GM21723 (cell line): Measurements from ENCODE around the gene MAPK7.
A peak's percentile ranks its signal among the peaks of the same experiment; 100 is the strongest.

ENCODE experiments used
- ATAC-seq: cut with Tn5 transposase; IDR thresholded peaks from one replicate; pipeline ENCODE4 v1.9.1; 2021; ENCODE audit warnings: mild to moderate bottlenecking, moderate library complexity; ENCODE audit not compliant: unreplicated experiment

MAPK7 gene

DNA sequence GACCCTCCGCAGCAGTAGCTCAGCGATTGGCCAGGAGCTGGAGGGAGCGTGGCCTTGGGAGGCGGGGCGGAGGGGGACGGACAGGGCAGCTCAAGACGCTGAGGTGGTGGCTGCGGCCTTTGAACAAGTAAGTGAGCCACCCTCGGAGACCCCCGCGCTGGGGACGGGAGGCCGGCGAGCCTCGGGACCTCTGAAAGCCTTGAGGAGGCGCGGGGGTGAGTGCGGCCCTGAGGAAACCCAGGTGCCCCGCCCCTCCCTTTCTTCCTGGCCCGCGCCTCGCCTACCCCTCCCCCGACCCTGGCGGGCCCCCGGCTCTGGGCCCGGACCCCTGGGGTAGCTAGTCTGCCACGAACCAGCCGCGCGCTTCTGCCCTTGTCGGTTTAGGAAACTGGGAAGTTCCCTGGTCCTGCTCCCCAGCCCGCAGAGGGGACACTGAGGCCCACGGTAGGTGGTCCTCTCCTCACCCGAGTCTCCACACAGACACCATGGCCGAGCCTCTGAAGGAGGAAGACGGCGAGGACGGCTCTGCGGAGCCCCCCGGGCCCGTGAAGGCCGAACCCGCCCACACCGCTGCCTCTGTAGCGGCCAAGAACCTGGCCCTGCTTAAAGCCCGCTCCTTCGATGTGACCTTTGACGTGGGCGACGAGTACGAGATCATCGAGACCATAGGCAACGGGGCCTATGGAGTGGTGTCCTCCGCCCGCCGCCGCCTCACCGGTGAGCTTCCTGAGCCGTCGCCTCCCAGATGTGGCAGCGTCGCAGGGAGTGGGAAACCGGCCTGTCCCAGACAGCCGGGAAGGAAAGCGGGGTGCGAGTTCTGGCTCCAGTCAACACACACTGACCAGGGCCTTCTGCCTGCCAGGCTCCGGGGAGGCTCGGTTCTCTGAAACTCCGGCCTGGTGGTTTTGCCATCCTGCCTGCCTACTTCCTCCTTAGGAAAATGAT is at the start of gene MAPK7:
Gene MAPK7, plus strand, starts transcription at position 83 of the 945 bp plus-strand sequence. Its CDS starts 403 bp downstream, at position 486.
- peak; percentile 24 for ATAC-seq

DNA sequence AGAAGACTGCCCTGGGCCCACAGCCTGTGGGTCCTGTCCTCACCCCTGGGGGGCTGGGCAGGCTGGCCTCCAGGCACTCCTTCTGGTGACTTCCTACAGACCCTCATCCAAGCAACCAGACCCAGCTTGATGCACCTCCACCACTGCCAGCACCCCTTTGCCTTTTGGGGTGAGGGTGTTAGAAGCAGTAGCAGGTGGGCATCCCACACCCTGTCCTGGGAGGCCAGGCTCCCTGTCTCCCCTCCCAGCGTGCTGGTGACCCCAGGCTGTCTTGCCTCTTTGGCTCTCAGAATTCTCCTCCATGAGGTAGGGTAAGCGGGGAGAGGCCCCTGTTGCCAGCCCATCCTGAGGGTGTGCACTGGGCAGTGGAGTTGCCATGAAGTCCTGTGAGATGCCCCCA is 49.2 kb upstream of the MAPK7 start:
- no peak for ATAC-seq

DNA sequence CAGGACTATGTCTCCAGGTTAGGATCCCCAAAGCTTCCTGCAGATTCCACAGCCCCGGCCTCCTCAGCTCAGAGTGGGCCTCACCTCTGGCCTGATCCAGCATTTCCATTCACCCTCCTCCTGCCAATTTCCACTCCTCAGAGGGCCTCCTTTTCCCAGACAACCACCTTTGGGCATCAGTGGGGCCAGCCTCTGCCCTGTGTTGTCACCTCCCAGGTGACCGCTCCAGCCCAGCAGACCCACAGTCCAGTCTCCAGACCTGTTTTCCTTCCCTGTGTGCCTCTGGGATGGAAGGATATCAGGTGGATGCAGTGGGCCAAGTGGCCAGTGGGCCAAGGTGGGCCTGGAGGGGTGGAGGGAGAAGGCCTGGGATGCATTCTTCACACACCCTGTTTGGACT is 48.5 kb upstream of the MAPK7 start:
- no peak for ATAC-seq

DNA sequence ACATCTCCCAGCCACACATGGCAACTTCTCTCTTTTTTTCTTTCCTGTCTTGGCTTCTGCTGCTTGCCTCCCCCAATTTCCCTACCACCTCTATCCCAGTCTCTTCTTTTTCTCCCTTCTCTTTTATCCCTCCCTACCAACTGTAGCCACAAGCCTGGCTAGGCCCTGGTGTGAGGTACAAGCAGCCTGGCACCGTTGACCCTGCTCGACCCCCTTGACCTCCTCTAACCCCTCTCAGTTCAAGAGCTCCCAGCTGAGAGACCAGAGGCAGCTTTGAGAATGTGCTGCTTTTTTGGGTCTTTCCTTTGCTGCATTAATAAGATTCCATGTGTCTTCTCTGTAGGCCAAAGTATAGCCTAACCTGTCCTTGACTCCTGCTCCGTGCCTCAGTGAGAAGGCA is 48.0 kb upstream of the MAPK7 start:
- no peak for ATAC-seq

DNA sequence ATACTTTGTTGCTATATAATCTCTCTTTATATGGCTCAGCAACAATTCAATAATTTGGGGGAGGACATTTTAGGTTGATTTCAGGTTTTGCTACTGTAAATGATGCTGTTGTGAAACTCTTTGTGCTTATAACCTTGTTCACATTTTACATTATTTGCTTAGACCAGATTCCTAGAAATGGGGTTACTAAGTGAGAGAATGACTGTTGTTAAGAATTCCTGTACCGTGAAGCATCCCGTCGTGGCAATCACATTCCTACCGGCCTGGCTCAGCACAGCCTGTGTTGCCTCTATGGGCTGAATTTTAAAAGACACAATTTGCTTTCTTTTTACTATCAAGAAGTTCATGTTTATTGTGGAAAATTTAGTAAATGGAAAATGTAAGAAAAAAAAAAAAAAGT is 47.2 kb upstream of the MAPK7 start:
- ATAC-seq: no peak

DNA sequence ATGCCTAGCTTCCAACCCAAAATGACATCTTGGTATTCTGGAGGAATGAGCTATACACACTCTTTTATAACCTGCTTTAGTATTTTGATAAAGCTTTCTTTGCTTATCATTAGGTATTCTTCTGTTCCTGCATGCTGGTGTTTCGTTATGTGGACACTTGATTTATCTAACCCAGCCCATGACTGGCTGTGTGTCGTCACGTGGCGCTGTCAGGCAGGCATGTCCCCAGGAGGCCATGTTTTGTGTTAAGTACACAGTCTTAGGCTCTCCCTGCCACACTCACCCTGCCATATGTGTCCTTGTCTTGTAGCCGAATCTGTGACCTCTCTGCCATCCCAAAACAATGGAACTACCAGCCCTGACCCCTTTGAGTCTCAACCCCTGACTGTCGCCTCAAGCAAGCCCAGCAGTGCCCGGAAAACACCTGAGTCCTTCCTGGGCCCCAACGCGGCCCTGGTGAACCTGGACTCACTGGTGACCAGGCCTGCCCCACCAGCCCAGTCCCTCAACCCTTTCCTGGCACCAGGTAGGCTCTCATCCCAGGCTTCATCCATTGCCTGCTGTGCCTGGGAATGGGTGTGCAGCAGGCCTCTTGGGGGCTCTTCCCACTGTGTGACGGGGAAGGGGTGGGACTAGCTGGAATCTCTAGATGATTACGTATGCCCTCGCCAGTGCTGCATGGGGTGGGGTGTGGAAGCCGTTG is 46.6 kb upstream of the MAPK7 start:
- ATAC-seq: no peak

DNA sequence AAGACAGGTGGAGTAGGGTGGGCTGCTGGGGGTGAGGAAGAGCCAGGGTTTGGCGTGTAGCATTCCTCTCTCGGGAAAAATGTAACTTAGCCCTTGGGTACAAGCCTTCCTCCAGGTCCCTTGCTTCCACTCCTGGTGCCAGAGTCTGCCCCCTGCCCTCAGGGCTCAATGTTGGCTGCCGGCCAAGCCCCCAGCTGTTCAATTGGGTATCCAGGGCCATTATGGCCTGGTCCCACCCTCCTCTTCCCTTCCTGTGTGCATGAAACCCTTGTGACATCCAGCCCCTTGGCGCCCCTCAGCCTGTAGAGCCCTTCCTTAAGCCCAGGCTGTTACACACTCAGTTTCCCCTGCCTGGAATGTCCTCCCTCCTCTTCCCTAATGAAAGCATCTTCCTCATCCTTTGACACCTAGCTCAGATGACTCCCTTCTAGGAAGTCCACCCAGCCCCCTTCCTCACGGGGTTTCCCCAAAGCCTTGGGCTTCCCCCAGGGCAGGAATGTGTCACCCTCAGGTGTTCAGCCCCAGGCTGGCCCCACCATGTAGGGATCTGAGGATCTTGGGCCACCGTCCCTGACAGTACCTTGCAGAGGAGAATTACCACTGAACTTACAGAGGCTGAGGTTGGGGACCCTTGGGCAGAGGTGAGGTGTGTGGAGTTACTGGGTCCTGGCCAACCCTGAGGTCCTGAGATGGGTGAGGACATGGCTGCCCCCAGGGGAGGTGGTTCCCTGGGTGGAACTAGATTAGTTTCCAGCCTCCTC is 45.7 kb upstream of the MAPK7 start:
- no peak for ATAC-seq

DNA sequence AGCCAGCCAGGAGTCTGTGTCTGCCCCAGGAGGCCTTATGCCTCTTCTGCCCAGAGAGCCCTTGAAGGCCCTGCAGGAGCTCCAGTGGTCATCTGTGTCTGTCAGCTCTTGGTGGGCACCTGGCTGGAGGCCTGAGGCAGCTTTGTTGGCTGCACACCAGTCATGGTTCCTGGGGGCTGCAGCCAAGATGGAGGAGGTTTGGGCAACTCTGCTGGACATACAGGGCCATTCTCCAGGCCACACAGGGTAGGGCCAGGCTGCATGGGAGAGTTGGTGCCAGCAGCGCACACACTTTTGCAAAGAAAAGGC is 45.2 kb upstream of the MAPK7 start:
- ATAC-seq: no peak

DNA sequence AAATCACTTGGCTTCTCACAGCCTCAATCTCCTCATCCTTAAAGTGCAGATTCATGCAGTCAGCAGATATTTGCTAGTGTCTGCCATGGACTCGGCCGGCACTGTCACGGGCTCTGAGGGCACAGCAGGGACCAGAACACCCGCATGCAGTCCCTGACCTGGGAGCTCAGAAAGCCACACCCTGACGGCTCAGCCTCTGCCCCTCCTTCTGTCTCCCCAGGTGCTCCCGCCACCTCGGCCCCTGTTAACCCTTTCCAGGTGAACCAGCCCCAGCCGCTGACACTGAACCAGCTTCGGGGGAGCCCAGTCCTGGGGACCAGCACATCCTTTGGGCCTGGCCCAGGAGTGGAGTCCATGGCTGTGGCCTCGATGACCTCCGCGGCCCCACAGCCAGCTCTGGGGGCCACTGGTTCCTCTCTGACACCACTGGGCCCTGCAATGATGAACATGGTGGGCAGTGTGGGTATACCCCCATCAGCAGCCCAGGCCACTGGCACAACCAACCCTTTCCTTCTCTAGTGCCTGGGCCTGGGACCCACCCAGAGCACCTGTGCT is 44.5 kb upstream of the MAPK7 start:
- no peak for ATAC-seq

DNA sequence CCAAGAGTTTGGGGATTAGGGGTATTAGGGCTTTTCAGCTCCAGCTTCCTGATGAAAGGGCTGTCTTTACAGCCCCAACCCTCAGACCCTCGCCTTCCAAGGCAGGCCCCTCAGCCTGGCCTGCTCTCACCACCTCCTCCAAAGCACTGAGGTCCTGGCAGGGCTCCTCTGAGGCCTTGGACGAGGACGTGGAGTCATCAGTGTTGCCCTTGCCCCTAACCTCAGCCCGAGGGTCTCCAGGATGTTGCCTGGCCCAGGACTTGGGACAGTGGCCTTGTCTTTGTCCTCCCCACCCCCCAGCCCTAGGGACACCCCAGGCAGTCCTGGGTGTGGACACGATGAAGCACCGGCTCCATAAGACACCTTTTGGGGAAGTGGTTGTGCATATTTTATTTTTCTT is 44.0 kb upstream of the MAPK7 start:
- ATAC-seq: no peak

DNA sequence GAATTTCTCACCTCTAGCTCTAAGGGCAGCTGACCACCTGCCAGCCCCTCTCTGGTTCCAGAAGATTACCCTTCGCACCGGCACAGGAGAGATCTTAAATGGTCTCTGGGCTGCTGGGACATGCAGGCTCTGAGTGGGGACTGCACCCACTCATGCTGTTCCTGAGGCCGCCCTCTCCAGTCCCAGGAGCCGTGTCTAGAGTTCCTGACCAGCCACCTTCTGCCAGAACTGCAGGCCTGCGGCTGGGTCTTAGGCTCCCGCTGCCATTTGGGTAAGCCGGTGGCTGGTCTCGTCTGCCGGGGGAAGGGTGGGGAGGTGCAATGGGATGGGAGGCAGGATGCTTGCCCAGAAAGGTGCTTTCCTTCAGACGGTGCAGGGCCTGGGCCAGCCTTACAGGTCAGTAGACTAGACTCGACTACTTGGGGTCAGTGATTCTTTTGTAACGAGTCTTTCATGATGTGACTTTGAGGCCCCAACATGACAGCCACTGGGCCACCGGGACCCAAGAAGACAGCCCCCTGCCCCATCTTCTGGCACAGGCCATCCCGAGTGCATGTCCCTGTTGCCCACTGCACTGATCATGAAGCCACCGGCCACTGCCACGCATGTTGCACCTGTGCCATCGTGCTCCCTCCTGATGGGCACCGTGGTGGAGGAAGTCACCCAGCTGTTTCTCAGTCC is 42.2 kb upstream of the MAPK7 start:
- ATAC-seq: no peak

DNA sequence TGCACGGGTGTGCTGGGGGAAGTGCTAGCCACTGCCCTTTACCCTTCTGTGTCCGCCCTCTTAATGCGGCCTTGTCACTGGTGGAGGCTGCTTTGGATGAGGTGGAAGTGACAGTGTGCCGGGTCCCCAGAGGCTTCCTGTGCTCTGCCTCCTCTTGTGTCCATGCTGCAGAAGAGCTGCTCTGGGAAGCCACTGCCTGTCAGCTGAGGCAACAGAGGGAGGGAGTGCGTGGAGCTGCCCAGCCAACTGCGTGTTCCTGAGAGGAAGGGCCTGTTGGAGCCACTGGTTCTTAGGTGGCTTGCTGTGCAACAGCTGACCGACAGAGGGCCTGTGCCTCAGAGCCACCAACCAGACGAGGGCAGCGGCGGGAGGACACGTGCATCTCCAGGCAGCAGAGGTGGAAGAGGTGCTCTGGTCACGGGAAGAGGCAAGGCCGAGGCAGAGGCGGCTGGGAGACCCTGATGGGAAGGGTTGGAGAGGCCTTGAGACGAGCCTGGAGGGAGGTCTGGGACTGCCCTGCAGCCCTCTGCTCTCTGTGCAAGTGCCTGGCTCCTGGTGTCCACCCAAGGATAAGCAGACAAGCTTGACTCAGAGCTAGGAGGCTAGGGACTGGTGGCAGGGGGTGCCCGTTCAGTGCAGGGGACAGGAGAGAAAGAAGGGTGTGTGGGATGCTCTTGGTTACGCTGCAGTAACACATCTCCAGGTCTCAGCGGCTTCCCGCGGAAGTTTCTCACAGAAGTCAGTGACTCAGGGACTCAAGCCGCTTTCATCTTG is 41.2 kb upstream of the MAPK7 start:
- ATAC-seq: no peak

DNA sequence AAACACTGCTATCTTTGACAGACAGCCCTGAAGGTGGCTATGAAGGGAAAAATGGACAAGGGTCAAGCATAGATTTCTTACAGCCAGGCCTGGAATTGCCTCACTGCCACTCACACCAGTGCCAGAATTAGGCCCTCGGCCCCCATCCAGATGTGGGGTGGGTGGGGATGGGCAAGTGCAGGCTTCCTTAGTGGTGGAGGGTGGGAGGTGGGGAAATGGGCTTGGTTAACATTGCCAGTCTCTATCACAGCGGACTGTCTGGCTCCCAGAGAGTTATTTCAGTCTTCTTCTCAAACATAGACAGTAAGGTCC is 40.6 kb upstream of the MAPK7 start:
- ATAC-seq: no peak

DNA sequence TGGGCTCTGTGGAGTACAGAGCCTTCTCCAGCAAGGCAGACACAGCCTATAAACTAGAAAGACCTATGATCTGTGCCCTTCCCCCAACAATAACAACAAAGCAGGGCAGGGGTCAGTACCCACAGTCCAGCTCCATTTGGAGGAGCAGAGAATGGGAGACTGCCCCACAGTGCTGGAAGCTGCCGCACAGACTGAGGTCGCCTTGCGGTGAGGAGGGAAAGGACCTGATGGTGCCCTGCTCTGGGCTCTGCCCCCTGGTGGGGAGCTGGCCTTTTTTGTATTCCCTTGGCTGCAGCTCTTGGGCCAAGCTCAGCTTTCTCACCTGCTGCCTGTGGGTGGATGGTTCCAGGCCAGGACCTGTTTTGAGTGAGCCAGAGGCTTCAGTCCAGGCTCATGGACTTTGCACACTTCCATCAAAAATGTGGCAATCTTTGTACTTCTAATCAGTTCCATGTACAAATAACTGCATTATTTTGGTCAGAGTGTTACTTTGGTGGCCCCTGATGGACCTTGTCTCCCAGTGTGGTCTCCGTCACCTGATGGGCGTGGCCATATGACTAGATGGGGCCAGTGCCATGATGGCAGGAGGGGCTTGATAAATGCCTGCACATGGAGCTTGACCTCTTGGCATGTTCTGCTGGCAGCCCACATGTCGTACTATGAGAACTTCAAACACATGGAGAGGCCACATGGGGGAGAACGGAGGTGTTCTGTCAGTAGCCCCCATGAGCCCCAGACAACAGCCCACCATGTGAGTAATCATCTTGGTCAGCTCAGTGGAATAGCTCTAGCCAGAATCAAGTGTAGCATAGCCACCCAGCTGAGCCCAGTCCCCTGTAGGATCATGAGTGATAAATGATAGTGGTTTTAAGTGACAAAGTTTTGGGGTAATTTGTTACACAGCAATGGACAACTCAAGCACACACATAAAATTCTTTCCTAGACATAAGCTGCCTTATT is 40.0 kb upstream of the MAPK7 start:
- no peak for ATAC-seq

DNA sequence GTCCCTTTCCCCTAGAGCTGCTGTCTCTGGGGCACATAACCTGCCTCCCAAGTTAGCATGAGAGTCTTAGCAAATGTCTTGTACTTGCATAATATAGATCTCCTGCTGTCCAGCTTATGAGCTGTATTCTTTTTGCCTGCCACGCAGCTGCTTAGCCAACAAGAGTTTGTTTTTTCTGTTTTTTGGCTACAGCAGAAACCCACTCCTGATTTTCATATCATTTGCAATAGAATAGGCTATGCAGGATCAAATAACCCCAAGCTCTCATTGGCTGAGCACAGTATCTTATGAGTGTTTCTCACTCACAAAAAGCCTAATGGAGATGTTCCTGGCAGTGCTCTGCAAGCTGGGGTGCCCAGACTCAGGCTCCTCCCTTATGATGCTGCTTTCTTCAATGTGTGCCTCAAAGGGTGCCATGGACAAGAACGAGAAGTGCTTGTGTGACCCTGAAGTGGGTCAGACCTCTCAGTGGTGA is 38.9 kb upstream of the MAPK7 start:
- no peak for ATAC-seq

DNA sequence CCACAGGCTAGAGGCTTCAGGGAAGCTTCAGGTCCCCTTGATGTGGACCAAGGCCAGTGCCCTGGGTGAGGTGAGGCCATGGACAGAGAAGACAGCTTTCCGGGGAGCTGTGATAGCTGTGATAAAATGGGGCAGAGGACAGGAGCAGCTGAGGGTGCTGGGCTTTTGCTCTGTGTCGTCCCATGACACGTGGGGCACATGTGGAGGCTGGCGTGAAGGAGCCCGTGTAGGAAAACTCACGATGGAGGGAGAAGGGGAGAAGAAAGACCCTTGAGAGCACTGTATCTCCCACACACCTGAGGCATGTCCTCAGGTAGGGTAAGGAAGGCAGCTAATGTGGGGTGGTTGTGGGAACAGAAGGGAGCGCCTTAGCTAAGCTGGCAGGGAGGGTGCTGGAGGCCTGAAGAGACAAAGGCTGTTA is 37.1 kb upstream of the MAPK7 start:
- no peak for ATAC-seq

DNA sequence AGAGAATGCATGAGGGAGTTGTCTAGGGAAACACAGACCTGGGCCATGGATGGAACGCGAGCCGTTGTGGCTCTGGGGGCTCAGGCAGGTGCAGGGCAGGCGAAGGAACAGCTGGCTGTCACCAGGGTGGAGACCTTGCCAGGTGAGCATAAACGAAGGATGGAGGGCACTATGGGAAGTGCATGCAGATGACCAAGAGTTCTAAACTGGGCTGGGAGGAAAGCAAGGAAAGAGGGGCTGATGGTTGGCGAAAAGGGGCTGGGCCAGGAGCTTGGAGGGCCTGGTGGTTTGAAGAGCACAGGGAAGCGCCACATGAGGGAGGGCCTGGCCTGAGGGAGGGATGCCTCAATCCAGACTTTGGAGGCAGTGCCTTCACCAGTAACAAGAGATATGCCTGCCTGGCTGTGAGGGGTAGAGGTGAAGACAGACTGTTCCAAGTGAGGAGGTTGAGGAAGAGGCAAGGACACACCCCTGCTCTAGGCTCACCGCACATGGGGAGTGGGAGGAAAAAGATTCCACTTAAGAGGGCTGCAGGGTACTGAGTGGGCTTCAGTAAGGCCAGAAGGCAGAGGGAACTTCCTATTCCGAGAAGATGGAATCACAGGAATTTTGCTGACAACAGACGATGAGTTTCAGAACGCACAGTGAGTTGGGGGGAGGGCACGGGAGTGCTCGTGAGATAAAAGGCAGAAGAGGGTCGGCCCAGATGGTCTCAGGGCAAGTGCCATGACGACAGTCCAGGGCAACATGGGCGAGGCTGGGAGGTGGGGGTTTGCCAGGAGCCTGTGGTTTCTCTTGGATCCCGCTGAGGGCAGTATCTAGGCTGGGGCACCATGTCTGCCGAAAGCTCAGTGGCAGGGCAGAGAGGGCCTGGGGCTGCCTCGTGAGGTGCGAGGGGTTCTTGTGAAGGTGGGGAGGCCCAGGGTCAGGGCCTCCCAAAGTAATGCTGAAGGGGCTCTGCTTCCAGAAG is 36.4 kb upstream of the MAPK7 start:
- no peak for ATAC-seq
